Stimulated activated CD4-positive, alpha-beta T cell treated with anti-CD3 and anti-CD28 coated beads, Interleukin-1b, Interleukin-23, amount 100 ng/mL, for 4 hours (primary cell): ENCODE data around the gene ARAP2.

Source experiments
- DNase-seq, 2 donors: peaks; one replicate each; pipeline ENCODE4 v3.0.0-alpha.2; 2020; ENCODE audit warnings: low read depth in 2 of 2

ARAP2 gene, protein sequence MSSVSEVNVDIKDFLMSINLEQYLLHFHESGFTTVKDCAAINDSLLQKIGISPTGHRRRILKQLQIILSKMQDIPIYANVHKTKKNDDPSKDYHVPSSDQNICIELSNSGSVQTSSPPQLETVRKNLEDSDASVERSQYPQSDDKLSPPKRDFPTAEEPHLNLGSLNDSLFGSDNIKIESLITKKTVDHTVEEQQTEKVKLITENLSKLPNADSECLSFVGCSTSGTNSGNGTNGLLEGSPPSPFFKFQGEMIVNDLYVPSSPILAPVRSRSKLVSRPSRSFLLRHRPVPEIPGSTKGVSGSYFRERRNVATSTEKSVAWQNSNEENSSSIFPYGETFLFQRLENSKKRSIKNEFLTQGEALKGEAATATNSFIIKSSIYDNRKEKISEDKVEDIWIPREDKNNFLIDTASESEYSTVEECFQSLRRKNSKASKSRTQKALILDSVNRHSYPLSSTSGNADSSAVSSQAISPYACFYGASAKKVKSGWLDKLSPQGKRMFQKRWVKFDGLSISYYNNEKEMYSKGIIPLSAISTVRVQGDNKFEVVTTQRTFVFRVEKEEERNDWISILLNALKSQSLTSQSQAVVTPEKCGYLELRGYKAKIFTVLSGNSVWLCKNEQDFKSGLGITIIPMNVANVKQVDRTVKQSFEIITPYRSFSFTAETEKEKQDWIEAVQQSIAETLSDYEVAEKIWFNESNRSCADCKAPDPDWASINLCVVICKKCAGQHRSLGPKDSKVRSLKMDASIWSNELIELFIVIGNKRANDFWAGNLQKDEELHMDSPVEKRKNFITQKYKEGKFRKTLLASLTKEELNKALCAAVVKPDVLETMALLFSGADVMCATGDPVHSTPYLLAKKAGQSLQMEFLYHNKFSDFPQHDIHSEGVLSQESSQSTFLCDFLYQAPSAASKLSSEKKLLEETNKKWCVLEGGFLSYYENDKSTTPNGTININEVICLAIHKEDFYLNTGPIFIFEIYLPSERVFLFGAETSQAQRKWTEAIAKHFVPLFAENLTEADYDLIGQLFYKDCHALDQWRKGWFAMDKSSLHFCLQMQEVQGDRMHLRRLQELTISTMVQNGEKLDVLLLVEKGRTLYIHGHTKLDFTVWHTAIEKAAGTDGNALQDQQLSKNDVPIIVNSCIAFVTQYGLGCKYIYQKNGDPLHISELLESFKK (N-terminal part only)

DNA sequence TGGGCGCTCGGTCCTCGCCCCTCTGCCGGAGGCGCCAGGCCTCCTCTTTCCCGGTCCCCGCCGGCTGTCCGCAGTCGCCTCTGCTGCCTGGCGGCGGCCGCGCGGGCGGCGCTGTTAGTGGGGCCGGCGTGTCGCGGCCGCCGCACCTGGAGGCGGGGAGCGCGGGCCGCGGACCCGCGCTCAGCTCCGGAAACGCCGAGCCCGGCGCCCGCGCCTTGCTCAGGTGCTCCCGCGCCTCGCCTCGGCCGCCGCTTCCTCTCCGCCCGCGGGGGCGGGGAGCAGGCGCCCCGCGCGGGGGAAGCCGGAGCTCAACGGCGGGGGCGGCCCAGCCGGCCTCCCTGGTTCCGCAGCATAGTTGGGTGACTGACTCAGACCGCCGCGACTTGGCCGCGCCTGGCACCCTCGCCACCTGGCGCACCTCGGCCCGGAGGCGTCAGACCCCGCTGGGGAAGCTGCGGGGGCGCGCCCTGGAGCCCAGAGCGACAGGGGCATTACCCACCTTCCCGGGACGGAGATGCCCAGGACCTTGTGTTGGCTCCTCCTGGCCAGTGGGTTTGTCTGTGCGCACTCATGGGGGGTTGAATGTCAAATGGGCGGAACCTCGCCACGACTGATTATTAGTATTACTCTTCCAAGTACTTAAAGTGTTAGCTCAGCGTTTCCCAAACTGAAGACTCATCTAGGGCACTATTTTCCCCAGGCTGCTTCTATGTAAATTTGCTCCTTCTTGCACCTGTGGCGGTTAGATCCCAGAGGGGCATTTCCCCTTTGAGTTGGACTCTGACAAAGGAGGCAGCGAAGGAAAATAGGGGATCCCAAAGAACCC is at the start of gene ARAP2:
Gene ARAP2, minus strand, starts transcription at position 258 of the 826 bp plus-strand sequence. CDS start 15,028 bp downstream, outside the sequence.
- peak; percentile 64 to 66 for DNase-seq

DNA sequence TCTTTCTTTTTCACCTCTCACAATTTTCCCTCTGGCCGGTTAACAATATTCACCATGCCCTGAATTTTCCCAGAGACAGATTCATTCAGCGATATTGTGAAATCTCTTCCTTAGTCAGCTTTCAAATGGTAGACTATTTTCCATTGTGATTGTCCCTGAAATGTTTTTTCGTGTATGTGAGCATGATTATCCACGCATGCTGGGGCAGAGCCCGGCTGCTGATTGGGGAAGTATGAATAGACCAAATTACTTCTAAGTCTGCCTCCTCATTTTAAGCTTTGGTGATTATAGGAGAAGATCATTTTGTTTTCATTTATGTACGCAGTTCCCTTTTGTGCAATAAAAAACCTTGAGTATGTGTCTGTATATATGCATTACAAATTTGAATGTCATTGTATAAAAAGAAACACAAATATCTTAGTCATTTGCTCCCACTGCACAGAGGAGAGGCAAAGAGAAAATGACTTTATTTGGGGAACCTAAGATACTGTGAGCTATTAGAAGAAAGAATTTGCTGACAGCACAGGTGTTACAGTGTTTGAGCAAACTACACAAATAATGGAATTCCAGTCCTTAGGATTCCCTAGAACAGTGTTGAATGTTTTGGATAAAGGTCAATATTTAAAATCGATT is 48.4 kb upstream of the ARAP2 start:
- no peak for DNase-seq

DNA sequence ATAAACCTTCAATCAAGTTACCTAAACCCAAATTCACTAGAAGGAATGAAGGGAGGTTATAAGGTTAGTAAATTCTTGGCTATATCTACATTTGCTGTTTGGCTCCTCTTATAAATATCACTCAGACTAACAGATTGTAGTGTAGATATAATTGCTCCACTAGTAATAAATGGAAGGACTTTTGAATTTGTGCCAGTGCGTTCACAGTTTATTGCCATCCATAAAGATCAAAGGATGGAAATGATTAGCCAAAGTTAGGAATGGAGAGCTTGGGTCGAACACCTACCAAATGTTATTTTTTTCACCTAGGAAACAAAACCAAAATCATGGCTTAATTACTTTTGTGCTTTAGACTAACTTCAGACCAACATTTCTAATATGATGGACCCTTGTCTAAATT is 46.3 kb upstream of the ARAP2 start:
- DNase-seq: no peak

DNA sequence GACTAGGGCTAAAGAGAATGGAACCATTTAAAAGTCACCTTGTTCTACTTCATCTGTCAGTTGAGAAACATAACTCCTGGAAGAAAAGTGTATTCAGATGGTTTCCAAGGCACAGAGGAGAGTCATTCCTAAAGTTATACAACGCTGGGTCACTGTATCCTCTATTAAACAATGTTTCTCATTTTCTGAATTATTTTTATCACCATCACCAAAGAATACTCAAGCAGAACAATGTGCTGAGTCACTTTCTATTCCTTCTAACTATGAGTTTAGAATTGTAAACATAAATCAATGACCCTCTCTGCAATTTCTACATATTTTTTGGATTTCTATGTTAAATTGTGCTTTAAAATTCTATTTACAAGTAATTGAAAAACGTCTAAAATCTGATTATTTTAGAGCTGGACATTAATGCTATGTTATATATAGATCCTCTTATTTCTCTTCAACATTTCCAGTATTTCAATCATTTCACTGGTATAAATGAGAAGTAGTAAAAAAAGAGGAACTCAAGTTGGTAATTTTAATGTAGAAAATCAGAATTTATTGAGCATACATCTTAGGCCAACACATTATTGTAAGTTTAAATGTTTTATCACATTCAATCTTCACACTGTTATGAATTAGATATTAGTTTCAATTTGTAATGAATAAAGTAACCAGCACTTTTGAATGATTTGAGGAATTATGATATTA is 44.6 kb upstream of the ARAP2 start:
- DNase-seq: no peak

DNA sequence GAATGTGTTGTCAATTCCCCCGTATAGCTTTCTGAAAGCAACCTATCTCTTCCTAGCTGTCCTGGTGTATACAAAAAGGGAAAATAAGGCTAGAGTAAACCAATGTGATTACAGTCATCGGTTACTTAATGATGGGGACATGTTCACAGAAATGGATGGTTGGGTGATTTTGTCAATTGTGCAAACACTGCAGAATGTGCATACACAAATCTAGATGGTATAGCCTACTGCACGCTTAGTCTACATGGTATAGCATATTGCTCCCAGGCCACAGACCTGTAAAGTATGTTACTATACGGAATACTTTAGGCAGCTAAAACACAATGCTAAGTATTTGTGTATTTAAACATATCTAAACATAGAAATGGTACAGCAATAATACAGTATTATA is 42.2 kb upstream of the ARAP2 start:
- DNase-seq: no peak

DNA sequence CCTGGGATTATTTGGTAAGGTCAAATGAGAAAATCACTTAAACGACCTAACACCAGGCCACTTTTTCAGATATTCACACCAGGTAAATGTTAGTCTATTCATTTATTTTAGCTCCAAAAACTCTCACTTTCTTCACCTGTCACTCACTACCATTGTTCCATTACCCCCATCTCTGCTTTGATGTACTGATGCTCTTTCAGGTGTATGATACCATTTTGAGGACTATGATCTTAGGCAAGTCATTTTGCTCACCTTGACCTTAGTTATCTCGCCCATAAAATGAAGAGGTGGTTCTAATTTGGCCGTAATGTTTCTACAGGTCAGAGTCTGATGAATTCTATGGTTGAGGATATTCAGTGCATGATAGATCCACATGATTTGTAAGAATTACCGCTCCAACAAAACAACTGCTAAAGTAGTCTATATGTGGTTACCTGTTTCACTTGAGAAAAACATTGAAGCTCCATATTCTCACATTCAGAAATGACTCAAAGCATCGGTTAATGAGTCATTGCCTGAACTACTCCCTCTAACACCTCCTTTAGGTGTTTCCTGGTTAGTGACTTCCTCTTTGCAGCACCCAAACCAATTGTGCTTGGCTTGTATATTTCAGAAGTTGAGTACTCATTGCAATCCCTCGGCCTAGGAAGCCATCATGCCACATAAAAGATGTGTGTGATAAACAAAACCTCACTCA is 41.6 kb upstream of the ARAP2 start:
- peak in 1 of 2 donors; percentile 43 for DNase-seq

DNA sequence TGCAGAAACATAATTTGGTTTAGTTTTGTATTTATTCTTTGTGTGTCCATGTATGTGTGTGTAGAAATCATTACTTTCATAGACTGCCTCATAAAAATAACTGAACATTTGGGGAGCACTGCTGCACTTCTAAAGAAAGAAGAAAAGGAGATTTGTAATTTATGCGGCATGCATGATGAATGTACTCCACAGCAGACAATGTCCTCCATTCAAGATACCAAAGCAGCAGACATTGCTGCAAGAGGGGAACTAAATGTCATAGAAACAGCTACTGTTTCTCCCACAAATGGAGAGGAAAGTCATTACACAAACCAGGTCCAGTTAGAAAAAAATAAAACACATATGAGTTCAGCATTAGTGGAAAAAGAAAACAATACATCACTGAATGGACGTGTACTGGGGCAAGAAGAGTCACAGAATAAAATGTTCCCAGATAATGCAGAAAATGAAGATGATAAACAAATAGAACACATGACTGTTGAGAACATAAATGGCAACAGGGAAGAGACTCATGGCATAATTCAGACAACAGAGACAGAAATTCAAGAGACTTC is 39.7 kb upstream of the ARAP2 start:
- no peak for DNase-seq

DNA sequence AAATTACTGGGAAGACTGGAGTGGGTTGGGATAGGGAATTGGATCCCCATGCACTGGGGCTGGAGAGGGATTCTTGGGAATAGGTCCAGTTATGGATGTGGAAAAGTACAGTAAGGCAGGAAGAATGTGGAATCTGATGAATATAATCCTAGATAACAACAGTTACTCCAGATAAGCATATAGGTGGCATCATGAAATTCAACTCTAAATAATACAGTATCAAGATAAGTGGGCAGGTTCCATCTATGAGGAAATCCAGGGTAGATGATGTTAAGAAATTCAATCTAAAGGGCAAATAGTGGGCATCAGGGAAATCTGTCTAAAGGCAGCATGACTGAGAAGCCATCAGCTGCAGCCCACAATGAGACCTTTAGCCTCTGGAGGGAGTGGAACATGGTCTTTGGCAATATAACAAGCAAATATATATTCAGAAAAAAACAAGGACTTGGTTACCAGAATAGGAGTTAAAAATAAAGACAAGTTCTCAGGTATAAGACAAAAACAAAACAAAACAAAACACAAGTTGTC is 38.3 kb upstream of the ARAP2 start:
- DNase-seq: no peak

DNA sequence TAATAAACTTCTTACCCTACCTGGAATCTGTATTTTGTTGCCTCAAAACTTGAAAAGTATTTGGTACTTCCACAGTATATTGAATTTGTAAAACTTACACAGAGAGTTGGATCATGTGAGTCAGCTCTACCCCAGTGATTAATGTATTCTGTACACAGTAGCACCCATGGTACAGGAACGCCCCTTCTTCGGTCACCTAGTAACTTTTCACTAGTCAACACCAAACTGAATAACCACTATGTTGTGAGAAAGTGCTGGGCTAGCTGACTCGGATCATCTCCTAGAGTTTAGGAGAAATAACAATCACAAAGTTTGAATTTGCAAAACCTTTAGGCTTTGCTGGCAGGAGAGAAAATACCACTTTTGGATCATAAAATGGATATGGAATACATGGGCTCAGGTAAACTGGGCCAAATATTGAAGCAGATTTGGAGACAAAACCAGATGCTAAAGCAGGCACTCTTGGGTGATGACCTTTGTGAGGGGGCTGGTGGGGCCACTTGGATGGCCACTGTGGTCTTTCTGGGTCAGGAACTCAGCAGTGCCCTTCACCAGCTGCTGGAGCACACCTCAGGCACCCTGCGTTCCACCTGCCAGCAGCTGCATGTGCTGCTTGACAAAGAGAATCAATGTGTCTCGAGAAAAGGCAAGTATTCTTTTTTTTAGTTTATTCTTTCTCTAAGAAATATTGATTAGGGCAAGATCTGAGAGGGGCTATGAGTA is 37.2 kb upstream of the ARAP2 start, which contains the start of gene DTHD1:
Gene DTHD1, plus strand, starts transcription at position 233 of the 723 bp plus-strand sequence. Its CDS starts 143 bp downstream, at position 376.
- DNase-seq: no peak

DNA sequence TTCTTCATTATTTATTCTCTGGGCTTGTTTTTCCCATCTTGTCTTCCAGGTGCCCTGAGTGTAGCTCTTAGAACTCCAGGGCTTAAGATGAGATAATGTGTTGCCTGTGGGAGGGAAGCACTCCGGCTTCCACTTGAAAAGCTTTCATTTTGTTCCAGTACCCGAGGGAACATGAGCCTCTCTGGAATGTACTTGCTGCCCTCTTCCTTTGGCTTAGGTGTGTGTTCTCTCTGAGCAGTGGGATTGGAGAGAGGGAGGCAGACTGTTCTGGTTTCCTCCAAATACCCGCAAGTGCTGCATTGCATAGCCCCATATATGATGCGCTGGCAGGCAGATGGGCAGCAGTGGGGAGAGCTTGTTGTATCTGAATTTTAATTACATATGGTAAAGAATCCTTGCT is 36.2 kb upstream of the ARAP2 start:
- DNase-seq: no peak

DNA sequence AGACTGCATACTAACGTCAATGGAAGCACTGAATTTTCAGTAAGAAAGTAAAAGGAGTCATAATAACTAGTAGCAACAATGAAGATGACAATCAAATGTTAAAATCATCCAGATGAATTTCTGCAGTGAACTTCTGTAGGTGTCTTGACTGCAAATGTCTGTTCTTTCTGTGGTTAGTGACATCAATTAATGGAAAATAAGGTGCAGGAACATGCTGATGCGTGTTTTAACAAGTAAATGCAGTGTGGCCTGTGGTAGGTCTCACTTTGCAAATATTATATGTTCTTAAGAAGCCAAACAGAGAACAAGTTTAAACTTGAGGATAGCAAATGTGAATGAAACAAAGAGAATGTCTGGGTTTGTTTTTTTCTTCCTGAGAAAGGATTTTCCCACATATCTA is 34.5 kb upstream of the ARAP2 start:
- DNase-seq: no peak

DNA sequence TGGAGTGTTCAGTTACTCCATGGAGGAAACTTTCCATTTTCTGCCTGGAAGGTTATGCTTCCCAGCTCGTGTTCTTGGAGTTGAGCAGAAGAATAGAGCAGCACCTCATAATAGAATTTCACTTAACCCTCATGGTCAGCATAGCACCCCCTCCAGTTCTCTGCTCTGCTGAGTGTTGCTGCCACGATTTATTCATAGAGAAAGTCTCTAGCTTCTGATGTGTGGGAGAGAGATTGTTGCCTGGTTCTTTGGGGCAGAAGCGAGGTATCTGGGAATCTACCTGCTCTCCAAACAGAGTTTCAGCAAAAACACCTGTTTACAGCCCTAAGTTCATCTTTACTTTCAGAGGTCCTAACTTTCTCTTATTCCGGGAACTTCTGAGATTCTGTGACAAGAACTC is 33.2 kb upstream of the ARAP2 start:
- DNase-seq: no peak

DNA sequence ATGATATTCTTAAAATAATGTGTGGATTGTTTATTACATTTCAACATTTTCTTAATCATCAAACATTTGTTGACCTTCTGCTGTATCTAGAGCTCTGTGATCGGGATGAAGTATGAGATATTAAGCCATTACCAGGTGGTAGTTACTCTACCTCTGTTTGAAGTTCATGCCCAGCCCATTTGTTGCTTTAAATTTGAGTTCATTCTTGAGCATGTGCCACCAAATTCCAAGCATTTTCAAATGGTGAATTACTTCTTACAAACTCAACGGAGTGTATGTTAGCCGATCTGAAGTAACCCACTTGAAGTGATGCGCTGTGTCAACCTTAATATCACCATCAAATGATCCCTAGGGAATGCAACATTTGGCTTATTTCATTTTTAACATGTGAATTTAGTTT is 29.8 kb upstream of the ARAP2 start:
- no peak for DNase-seq

DNA sequence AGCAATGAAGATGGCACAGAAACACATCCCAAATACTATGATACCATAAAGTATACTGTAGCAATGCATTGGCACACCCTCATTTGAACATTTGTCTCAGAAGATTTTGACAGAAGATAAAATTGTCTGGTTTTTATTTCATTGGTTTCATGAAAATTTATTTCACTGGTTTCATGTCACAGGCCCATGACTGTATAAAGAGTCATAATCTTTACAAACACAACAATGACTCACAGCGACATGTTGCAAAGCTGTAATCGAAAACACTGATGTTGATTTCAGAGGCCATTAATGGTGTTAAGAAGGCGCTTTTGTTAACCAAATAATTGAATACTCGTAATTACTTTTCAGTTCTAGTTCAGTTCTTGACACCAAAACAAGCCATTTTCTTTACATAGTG is 29.0 kb upstream of the ARAP2 start:
- no peak for DNase-seq

DNA sequence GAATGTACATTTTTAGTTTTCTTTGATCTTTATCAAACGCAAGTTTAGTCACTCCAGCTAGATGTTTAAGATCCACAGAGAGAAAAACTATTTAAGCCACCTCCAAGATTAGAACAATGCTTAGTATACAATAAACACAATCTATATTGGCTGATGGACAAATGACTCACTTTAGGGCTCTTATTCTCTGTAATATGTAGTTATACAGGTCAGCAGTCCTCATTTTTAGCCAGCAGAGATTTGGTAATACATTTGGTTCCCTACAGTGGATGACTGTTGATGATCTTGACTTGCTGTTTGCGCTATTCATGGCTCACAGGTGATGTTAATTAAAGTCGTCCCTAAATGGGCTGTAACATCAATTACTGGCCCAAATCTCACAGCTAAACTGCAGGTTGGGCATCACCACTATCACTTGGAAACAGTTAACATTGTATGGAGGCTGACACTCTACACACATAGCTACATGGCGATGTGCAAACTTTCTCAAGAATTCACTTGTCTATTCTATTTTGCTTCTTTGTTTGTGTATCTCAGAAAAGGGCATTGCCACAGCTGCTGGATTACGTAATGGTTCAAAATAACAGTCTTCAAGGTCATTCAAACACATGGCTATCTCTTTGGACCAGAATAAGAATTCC is 25.3 kb upstream of the ARAP2 start:
- DNase-seq: no peak

DNA sequence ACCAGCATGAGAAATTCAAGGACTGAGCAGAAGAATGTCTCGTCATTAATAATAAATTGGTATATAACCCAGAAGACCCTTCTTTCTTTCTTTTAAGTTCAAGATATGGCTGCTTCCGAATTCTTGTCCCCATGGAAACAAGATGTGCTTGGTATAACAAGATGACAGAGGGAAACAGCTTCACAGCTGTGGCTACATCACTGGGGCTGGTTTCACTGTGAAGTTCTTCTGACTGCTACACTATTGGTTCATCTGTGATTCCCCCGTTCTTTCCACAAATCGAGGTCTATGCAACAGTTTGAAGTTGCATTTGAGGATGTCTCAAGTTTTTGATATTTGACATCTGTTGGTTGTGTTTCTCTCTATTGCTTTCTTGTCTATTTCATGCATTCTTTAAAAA is 24.8 kb upstream of the ARAP2 start:
- DNase-seq: no peak

DNA sequence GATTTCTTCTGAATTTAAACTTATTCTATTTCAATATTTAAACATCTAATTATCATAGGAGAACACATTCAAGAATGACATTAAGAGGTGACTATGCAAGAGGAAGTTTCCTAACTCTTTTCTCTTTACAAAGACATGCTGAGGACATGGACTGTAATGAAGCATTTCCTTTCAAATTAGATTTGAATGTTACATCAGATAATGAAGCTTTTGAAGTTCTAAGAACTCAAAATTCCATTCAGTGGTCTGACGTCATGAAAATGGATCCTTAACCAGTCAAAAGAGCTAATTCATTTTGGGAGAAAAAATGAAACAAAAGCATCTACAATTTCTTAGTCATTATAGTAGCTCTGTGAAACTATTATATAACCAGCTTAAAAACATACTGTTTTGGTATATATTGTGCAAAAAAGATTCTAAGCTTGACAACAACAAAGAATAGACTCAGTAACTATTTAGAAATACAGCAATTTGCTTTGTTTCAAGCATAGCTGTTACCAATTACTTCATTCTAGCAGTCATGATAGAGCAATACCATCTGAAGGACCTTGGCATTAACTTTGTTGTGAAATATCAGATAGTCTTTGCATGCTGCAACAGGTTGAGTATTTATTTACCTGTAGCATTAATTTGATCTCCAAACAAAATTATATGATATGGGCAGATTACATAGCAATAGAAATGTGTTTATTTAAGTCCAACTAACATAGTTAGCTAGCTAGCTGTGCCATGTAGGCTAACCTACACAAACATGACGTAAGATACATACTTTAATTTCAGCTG is 23.4 kb upstream of the ARAP2 start:
- DNase-seq: no peak
